OCI-LY1 (cell line): ENCODE results near the gene PRAC1.

ENCODE experiments used
- EZH2 ChIP-seq: fragments of 200-600 bp; sonication (generic), shearing (Covaris generic); IDR thresholded peaks from 2 replicates; pipeline ENCODE4 v1.8.0; 2017; ENCODE audit warnings: borderline replicate concordance, mixed run types, mild to moderate bottlenecking, antibody characterized with exemption, low read length, moderate library complexity, mixed read lengths
- TF ChIP-seq, protein P1 (sequence below): fragments of 200-600 bp; sonication (generic), shearing (Covaris generic); IDR thresholded peaks from 2 replicates; pipeline ENCODE4 v1.5.1; 2017; ENCODE audit warnings: mild to moderate bottlenecking, antibody characterized with exemption, low read length, moderate library complexity, mixed read lengths

DNA sequence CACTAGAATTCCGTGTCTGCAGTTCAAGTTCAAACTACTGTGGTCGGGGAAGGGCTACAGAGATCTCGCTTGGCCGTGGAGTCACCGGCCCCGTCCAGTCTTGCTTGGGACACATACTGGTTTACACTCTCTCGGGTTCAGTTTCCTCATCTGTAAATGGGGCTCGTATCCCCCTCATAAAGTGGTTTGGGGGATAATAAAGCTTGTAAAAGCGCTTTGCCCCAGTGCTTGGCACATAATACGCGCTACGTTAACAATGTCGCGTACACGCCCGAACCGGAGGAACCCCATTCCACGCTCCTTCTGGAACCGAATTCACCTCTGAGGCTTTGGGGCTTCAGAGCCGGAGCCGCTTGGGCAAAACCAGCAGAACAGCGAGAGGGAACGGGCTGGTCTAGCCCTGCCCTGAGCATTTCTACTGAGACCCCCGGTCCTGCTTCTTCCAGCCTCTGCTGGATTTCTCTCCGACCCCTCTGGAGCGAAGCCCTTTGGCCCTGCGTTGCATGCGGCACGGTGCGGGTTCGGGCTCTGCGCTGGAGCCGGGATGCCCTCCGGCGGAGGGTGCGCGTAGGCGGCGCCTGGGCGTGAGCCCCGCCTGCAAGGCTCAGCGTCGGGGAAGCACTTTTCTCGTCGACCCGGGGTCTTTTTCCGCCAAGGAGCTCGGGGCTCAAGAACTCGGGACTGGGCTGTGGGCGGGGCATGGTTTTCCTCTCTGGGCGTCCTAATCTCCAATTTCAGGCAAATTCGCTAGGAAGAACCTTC is 32.4 kb upstream of the PRAC1 start:
- no peak for TF ChIP-seq EZH2
- TF ChIP-seq, protein P1, sequence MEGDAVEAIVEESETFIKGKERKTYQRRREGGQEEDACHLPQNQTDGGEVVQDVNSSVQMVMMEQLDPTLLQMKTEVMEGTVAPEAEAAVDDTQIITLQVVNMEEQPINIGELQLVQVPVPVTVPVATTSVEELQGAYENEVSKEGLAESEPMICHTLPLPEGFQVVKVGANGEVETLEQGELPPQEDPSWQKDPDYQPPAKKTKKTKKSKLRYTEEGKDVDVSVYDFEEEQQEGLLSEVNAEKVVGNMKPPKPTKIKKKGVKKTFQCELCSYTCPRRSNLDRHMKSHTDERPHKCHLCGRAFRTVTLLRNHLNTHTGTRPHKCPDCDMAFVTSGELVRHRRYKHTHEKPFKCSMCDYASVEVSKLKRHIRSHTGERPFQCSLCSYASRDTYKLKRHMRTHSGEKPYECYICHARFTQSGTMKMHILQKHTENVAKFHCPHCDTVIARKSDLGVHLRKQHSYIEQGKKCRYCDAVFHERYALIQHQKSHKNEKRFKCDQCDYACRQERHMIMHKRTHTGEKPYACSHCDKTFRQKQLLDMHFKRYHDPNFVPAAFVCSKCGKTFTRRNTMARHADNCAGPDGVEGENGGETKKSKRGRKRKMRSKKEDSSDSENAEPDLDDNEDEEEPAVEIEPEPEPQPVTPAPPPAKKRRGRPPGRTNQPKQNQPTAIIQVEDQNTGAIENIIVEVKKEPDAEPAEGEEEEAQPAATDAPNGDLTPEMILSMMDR = no peak
